AG09309 (cell line): ENCODE measurements around the gene RPH3AL.

Source experiments
- DNase-seq: peaks from one replicate; pipeline ENCODE4 v3.0.0-alpha.2; 2010; ENCODE audit warnings: low read depth
- H3K4me3 ChIP-seq: 2 replicates; pipeline ENCODE4 v1.5.1; 2011; ENCODE audit warnings: mild to moderate bottlenecking, low read depth, low read length, moderate library complexity; ENCODE audit not compliant: control insufficient read depth
- CTCF ChIP-seq: IDR thresholded peaks from 2 replicates; pipeline ENCODE4 v1.5.1; 2011; ENCODE audit warnings: mild to moderate bottlenecking, low read depth, low read length, inconsistent platforms; ENCODE audit not compliant: insufficient read depth, control insufficient read depth; ENCODE audit errors: missing control alignments

The RPH3AL gene

GRCh38 chr17:353213-353837 lies 718 bp upstream of the RPH3AL start:
- no peak for TF ChIP-seq CTCF
- no peak overlapping the region for H3K4me3 ChIP-seq
- DNase-seq, result no peak

- TF ChIP-seq CTCF, result no peak
- no peak overlapping the region for H3K4me3 ChIP-seq
- DNase-seq, result no peak
These were observed 659 bp downstream of the RPH3AL start for GRCh38 chr17:351875-352420.

DNA sequence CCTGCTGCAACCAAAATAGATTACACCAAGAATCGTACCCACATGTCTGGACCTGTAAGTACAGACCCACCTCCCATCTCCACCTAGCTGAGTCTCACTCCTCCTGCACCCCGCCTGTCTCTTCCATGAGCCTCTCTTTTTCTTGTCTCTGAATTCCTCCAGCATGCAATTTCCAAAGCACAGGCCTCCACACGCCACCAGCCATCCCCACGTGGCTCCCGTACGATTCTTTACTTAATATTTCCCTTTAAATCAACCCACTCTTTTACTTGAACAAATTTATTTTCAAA lies 1.2 kb downstream of the RPH3AL start:
- no peak for DNase-seq
- no peak overlapping the region for H3K4me3 ChIP-seq
- TF ChIP-seq CTCF, result no peak

- no peak for TF ChIP-seq CTCF
- no peak overlapping the region for H3K4me3 ChIP-seq
- no peak for DNase-seq
These were observed 1.7 kb downstream of the RPH3AL start for GRCh38 chr17:350706-351448.

GRCh38 chr17:349666-350065 lies 2.9 kb downstream of the RPH3AL start:
- no peak for TF ChIP-seq CTCF
- DNase-seq, result no peak
- no peak overlapping the region for H3K4me3 ChIP-seq

- no peak for DNase-seq
- TF ChIP-seq CTCF, result no peak
These were observed 3.7 kb downstream of the RPH3AL start for GRCh38 chr17:348692-349425.

More at GRCh38 chr17:348692-349425, 3.7 kb downstream of the RPH3AL start:
- H3K4me3 ChIP-seq, result no peak overlapping the region
